GM12801 (cell line): Measurements from ENCODE around the gene ZNF611.

Experiments used
- CTCF ChIP-seq: IDR thresholded peaks from one replicate; pipeline ENCODE4 v1.5.1; 2011; ENCODE audit warnings: control low read depth; ENCODE audit not compliant: insufficient read length; ENCODE audit errors: extremely low read depth

ZNF611 gene

GRCh38 chr19:52734893-52735661 is at the start of gene ZNF611:
Gene ZNF611 (minus strand): TSS chr19:52735044. CDS start chr19:52715894, 19,150 bp downstream.
- TF ChIP-seq CTCF: no peak

GRCh38 chr19:52778811-52779210 is 44.0 kb upstream of the ZNF611 start:
- no peak for TF ChIP-seq CTCF

- TF ChIP-seq CTCF: no peak
Measured at GRCh38 chr19:52749780-52750179, 14.9 kb upstream of the ZNF611 start.

GRCh38 chr19:52748336-52748950 is 13.6 kb upstream of the ZNF611 start:
- no peak for TF ChIP-seq CTCF

- TF ChIP-seq CTCF: no peak
Measured at GRCh38 chr19:52743091-52743490, 8.2 kb upstream of the ZNF611 start.

GRCh38 chr19:52742516-52742915 is 7.7 kb upstream of the ZNF611 start:
- no peak for TF ChIP-seq CTCF

GRCh38 chr19:52741951-52742485 is 7.2 kb upstream of the ZNF611 start:
- no peak for TF ChIP-seq CTCF
